Measurements from ENCODE around the gene NELFCD. TPM values are rescaled to one million over a fixed set of nuclear protein-coding genes. Genes with fewer than 3 reads are reported as not detected.

The NELFCD gene
- polyA plus RNA-seq, 1 donor from 2014 or later, result 88.7 TPM

- Histone ChIP-seq H3K4me3 (ENCODE audit: low read length) (no peak overlapping the region), H3K9me3 (ENCODE audit: low read length) (no peaks in the 10 kb centered on the region), H2AFZ (ENCODE audit: low read depth, low read length) (no peak overlapping the region), H3K9me2 (ENCODE audit: insufficient read depth, low read length) (no peaks in the 10 kb centered on the region), H3K79me2 (replicated peaks; ENCODE audit: insufficient read depth, low read length) (peaks cover 25% of the 10 kb centered on the region), H3K36me3 (ENCODE audit: insufficient read depth, low read length) (peaks cover under 1% of the 10 kb centered on the region), H3K4me2 (ENCODE audit: low read length) (no peak overlapping the region), H3K9ac (ENCODE audit: low read length) (no peak overlapping the region), H3F3A (ENCODE audit: insufficient read depth, low read length, poor library complexity, severe bottlenecking) (no peaks in the 10 kb centered on the region), H3K27ac (ENCODE audit: low read length) (no peak overlapping the region), H4K20me1 (ENCODE audit: insufficient read depth) (no peaks in the 10 kb centered on the region), H3K27me3 (ENCODE audit: insufficient read depth, low read depth, low read length) (no peaks in the 10 kb centered on the region)
- no peak for TF ChIP-seq CTCF (IDR thresholded peaks at IDR 0.05; ENCODE audit: poor library complexity, severe bottlenecking)
- TF ChIP-seq MXI1 (conservative IDR thresholded peaks at IDR 0.05; ENCODE audit: poor library complexity, severe bottlenecking), result no peak
- no peak for TF ChIP-seq EP300 (conservative IDR thresholded peaks at IDR 0.05; ENCODE audit: poor library complexity, severe bottlenecking)
- no peak for TF ChIP-seq SMC3 (conservative IDR thresholded peaks at IDR 0.05; ENCODE audit: poor library complexity)
- no peak for TF ChIP-seq POLR2AphosphoS5 (IDR thresholded peaks at IDR 0.05)
- TF ChIP-seq, protein P1, sequence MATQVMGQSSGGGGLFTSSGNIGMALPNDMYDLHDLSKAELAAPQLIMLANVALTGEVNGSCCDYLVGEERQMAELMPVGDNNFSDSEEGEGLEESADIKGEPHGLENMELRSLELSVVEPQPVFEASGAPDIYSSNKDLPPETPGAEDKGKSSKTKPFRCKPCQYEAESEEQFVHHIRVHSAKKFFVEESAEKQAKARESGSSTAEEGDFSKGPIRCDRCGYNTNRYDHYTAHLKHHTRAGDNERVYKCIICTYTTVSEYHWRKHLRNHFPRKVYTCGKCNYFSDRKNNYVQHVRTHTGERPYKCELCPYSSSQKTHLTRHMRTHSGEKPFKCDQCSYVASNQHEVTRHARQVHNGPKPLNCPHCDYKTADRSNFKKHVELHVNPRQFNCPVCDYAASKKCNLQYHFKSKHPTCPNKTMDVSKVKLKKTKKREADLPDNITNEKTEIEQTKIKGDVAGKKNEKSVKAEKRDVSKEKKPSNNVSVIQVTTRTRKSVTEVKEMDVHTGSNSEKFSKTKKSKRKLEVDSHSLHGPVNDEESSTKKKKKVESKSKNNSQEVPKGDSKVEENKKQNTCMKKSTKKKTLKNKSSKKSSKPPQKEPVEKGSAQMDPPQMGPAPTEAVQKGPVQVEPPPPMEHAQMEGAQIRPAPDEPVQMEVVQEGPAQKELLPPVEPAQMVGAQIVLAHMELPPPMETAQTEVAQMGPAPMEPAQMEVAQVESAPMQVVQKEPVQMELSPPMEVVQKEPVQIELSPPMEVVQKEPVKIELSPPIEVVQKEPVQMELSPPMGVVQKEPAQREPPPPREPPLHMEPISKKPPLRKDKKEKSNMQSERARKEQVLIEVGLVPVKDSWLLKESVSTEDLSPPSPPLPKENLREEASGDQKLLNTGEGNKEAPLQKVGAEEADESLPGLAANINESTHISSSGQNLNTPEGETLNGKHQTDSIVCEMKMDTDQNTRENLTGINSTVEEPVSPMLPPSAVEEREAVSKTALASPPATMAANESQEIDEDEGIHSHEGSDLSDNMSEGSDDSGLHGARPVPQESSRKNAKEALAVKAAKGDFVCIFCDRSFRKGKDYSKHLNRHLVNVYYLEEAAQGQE (IDR thresholded peaks at IDR 0.05; ENCODE audit: borderline replicate concordance), result no peak
- TF ChIP-seq TAF1 (IDR thresholded peaks at IDR 0.05; ENCODE audit: low read depth), result no peak
- no peak for TF ChIP-seq RAD21 (conservative IDR thresholded peaks at IDR 0.05)
- TF ChIP-seq EZH2 (IDR thresholded peaks at IDR 0.05; ENCODE audit: borderline replicate concordance, insufficient read depth, low read length, poor library complexity, severe bottlenecking), result no peak
Observed at GRCh38 chr20:58985656-58986055, 4.6 kb downstream of the NELFCD start.

DNA sequence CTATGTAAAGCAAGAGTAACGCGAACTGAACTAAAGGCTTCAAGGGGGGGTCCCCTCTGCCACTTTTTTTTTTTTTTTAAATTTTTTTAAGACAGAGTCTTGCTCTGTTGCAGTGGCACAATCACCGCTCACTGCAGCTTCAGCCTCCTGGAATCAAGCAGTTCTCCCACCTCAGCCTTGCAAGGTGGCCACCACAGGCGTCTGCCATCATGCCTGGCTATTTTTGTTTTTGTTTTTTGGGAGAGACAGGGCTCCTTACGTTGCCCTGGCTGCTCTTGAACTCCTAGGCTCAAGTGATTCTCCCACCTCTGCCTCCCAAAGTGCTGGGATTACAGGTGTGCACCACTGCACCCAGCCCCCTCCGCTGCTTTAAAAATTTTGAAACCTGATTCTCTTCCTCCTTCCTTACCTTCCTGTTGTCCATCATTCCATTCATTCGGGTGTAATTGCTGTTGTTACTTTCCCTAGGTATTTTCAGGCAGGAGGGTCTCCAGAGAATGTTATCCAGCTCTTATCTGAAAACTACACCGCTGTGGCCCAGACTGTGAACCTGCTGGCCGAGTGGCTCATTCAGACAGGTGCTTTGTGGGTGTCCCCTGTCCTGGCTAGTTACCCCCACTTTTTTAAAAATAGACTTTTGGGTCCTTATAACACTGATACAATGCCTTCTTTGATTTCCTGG is 5.4 kb downstream of the NELFCD start:
- peaks cover 8% of the 10 kb centered on the region for H3K36me3 ChIP-seq (ENCODE audit: insufficient read depth, low read length)
- no peak overlapping the region for H3K27ac ChIP-seq (ENCODE audit: low read length)
- H3F3A ChIP-seq (ENCODE audit: insufficient read depth, low read length, poor library complexity, severe bottlenecking), result no peaks in the 10 kb centered on the region
- no peaks in the 10 kb centered on the region for H3K27me3 ChIP-seq (ENCODE audit: insufficient read depth, low read depth, low read length)
- no peaks in the 10 kb centered on the region for H3K9me3 ChIP-seq (ENCODE audit: low read length)
- H3K4me2 ChIP-seq (ENCODE audit: low read length), result no peak overlapping the region
- no peak overlapping the region for H2AFZ ChIP-seq (ENCODE audit: low read depth, low read length)
- peaks cover 25% of the 10 kb centered on the region for H3K79me2 ChIP-seq (replicated peaks; ENCODE audit: insufficient read depth, low read length)
- no peaks in the 10 kb centered on the region for H4K20me1 ChIP-seq (ENCODE audit: insufficient read depth)
- TF ChIP-seq RAD21 (conservative IDR thresholded peaks at IDR 0.05), result no peak
- TF ChIP-seq, protein P1 (IDR thresholded peaks at IDR 0.05; ENCODE audit: borderline replicate concordance), result no peak
- TF ChIP-seq POLR2AphosphoS5 (IDR thresholded peaks at IDR 0.05), result no peak
- no peak for TF ChIP-seq EZH2 (IDR thresholded peaks at IDR 0.05; ENCODE audit: borderline replicate concordance, insufficient read depth, low read length, poor library complexity, severe bottlenecking)
- no peak for TF ChIP-seq MXI1 (conservative IDR thresholded peaks at IDR 0.05; ENCODE audit: poor library complexity, severe bottlenecking)
- no peak for TF ChIP-seq SMC3 (conservative IDR thresholded peaks at IDR 0.05; ENCODE audit: poor library complexity)
- TF ChIP-seq TAF1 (IDR thresholded peaks at IDR 0.05; ENCODE audit: low read depth), result no peak
- no peak for TF ChIP-seq CTCF (IDR thresholded peaks at IDR 0.05; ENCODE audit: poor library complexity, severe bottlenecking)
- no peak for TF ChIP-seq EP300 (conservative IDR thresholded peaks at IDR 0.05; ENCODE audit: poor library complexity, severe bottlenecking)
- H3K4me3 ChIP-seq (ENCODE audit: low read length), result no peak overlapping the region
- H3K9ac ChIP-seq (ENCODE audit: low read length), result no peak overlapping the region
- no peaks in the 10 kb centered on the region for H3K9me2 ChIP-seq (ENCODE audit: insufficient read depth, low read length)
